Mucosa of gallbladder (tissue), 1 donor: ENCODE measurements around the gene MAPK14. TPM values are rescaled to one million over a fixed set of nuclear protein-coding genes. Genes with fewer than 3 reads are reported as not detected.
"Not testable (repeated sequence)": the region's sequence is repeated elsewhere in the genome, so short reads cannot be mapped to it uniquely, and the experiment has no call there.

Source experiments
- DNase-seq: peaks from one replicate; pipeline ENCODE4 v3.0.0-alpha.2; 2020; ENCODE audit warnings: low spot score
- total RNA-seq: library from RNA; stranded (reverse); gene quantifications from one replicate; pipeline ENCODE4 v1.2.1, GENCODE V29; 2021
- donor health status: DM: no; HTN: no; CAD: no.

MAPK14 gene
- total RNA-seq, 1 donor from 2014 or later, result 62.7 TPM

GRCh38 chr6:36121787-36122494, 94.3 kb downstream of the MAPK14 start:
- DNase-seq, result no peak

- DNase-seq, result no peak
Measured at GRCh38 chr6:36122495-36123269, 95.1 kb downstream of the MAPK14 start.

- DNase-seq, result peak; percentile 80
Measured at GRCh38 chr6:36123270-36124139, 95.9 kb downstream of the MAPK14 start.

GRCh38 chr6:36124346-36124745, 96.7 kb downstream of the MAPK14 start:
- DNase-seq, result not testable (repeated sequence)

- no peak for DNase-seq
Measured at GRCh38 chr6:36124881-36125280, 97.3 kb downstream of the MAPK14 start.

GRCh38 chr6:36125575-36125974, 98.0 kb downstream of the MAPK14 start:
- DNase-seq, result no peak

GRCh38 chr6:36126121-36126520, 98.5 kb downstream of the MAPK14 start:
- no peak for DNase-seq

- no peak for DNase-seq
Measured at GRCh38 chr6:36126553-36127458, 99.2 kb downstream of the MAPK14 start.

- DNase-seq, result no peak
Measured at GRCh38 chr6:36127462-36128016, 99.9 kb downstream of the MAPK14 start.

- DNase-seq, result no peak
Measured at GRCh38 chr6:36128073-36128472, 100.5 kb downstream of the MAPK14 start.

- no peak for DNase-seq
Measured at GRCh38 chr6:36128793-36129192, 101.2 kb downstream of the MAPK14 start.

GRCh38 chr6:36129334-36129733, 101.7 kb downstream of the MAPK14 start:
- DNase-seq, result not testable (repeated sequence)

GRCh38 chr6:36129941-36130666, 102.5 kb downstream of the MAPK14 start, which contains the start of gene MAPK13:
Gene MAPK13, plus strand, starts transcription at chr6:36130513. Its CDS starts 70 bp downstream, at chr6:36130583.
- no peak for DNase-seq

- DNase-seq, result peak; percentile 38
Measured at GRCh38 chr6:36130667-36131510, 103.3 kb downstream of the MAPK14 start.

GRCh38 chr6:36131511-36132245, 104.1 kb downstream of the MAPK14 start:
- peak; percentile 42 for DNase-seq

GRCh38 chr6:36132246-36132895, 104.8 kb downstream of the MAPK14 start:
- DNase-seq, result no peak

GRCh38 chr6:36133148-36133547, 105.5 kb downstream of the MAPK14 start:
- DNase-seq, result no peak

- DNase-seq, result no peak
Measured at GRCh38 chr6:36133912-36134311, 106.3 kb downstream of the MAPK14 start.
